Measurements from ENCODE around the gene RFESD. TPM values are rescaled to one million over a fixed set of nuclear protein-coding genes. Genes with fewer than 3 reads are reported as not detected.

RFESD gene
- total RNA-seq, 2 experiments from 2014 or later: 5.9 to 6.2 TPM

DNA sequence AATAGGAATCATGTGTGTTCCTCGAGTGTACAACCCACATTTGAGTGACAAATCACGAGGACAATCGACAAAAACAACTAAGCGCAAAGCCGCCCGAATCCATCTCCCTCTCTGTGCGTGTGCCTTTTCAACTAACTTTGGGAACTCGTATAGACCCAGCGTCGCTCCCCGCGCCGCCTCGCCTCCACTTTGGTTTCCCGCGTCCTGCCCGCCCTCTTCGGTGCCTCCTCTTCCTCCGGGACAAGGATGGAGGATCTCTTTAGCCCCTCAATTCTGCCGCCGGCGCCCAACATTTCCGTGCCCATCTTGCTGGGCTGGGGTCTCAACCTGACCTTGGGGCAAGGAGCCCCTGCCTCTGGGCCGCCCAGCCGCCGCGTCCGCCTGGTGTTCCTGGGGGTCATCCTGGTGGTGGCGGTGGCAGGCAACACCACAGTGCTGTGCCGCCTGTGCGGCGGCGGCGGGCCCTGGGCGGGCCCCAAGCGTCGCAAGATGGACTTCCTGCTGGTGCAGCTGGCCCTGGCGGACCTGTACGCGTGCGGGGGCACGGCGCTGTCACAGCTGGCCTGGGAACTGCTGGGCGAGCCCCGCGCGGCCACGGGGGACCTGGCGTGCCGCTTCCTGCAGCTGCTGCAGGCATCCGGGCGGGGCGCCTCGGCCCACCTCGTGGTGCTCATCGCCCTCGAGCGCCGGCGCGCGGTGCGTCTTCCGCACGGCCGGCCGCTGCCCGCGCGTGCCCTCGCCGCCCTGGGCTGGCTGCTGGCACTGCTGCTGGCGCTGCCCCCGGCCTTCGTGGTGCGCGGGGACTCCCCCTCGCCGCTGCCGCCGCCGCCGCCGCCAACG lies 26.3 kb upstream of the RFESD start, which contains the start of gene GPR150:
Gene GPR150 (plus strand): TSS at position 58 of the 840 bp plus-strand sequence. CDS start 189 bp downstream, at position 247.
- H3K27me3 Mint-ChIP-seq: peaks cover 8% of the 10 kb centered on the region
- ChIA-PET CTCF (interaction anchor here (0.6 to 3.7 kb wide), 3 partner anchors 11 to 121 kb away, joined by 3 to 18 read pairs (median 12); no protein-coding TSS in a partner anchor), POLR2A (interaction anchor here (1.0 kb wide), 1 partner anchor 12 kb away, joined by 3 read pairs; no protein-coding TSS in a partner anchor)
- peak within 1 kb of the TSS; percentile 78 for H3K4me3 Mint-ChIP-seq
- H3K27ac Mint-ChIP-seq: peak within 1 kb of the TSS; percentile 89
- H3K9me3 Mint-ChIP-seq: peaks cover 2% of the 10 kb centered on the region
- peak; percentile 64 for DNase-seq
- peaks cover 14% of the 10 kb centered on the region for H3K36me3 Mint-ChIP-seq (ENCODE audit: low read depth)
- peaks cover 43% of the 10 kb centered on the region for H3K4me1 Mint-ChIP-seq

DNA sequence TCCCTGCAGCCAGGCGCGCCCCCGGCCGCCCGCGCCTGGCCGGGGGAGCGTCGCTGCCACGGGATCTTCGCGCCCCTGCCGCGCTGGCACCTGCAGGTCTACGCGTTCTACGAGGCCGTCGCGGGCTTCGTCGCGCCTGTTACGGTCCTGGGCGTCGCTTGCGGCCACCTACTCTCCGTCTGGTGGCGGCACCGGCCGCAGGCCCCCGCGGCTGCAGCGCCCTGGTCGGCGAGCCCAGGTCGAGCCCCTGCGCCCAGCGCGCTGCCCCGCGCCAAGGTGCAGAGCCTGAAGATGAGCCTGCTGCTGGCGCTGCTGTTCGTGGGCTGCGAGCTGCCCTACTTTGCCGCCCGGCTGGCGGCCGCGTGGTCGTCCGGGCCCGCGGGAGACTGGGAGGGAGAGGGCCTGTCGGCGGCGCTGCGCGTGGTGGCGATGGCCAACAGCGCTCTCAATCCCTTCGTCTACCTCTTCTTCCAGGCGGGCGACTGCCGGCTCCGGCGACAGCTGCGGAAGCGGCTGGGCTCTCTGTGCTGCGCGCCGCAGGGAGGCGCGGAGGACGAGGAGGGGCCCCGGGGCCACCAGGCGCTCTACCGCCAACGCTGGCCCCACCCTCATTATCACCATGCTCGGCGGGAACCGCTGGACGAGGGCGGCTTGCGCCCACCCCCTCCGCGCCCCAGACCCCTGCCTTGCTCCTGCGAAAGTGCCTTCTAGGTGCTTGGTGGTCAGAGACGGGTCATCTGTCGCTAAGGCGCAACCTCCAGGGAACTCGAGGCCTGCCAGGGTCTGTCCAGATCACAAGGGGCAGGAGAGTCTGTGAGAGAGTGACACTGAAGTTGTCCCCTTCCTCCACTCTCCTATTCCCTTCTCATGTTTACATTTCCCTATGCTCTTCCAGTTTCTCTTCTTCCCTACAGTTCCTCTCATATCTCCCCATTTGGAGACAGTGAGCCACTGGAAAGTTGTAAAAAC lies 25.4 kb upstream of the RFESD start:
- H3K4me1 Mint-ChIP-seq: peaks cover 43% of the 10 kb centered on the region
- CTCF ChIA-PET: interaction anchor here (0.6 to 3.7 kb wide), 6 partner anchors 10 to 120 kb away, joined by 3 to 18 read pairs (median 4); partner anchors contain the start of genes ARSK and SKIC3
- peaks cover 9% of the 10 kb centered on the region for H3K27me3 Mint-ChIP-seq
- peak; percentile 34 for DNase-seq
- H3K9me3 Mint-ChIP-seq: peaks cover 2% of the 10 kb centered on the region
- peak overlapping the region; percentile 73 for H3K4me3 Mint-ChIP-seq
- H3K27ac Mint-ChIP-seq: peak overlapping the region; percentile 84
- POLR2A ChIA-PET: interaction anchor here (1.0 kb wide), 1 partner anchor 11 kb away, joined by 3 read pairs; no protein-coding TSS in a partner anchor
- peaks cover 14% of the 10 kb centered on the region for H3K36me3 Mint-ChIP-seq (ENCODE audit: low read depth)

DNA sequence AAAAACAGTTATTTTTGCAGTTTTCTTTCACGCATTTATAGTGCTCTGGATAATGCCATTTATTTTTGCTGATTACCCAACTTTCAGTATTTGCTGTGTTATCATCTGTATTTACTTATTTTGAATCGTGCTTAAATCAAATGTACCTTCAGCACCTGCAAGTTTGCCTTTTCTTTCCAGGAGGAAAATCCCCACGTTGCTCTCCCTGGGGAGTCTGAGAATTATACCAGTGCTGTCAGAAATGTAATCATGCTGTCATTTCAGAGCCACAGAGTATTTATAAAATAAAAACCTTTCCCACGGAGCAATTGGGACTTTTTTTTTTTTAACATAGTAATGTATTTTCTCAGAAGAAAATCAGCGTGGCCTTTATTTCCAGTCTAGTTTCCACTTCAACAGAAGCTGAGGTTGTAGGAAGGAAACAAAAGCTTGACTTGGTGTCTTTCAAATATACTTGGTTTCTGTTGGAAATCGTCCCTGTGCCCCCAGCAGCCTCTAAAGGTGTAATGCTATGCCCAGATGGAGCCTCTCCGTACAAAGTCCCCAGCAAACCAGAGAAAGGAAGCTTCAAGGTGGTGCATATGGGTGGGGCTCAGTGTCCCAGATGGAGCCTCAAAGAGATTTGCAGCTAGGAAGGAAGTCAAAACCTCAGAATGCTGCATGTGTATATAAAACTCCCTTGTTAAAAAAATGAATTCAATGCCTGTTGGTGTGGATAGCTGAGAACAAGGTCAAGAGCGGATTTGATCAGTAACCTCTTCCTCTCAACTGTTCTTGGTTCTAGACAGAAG lies 24.5 kb upstream of the RFESD start:
- peak; percentile 46 for DNase-seq
- Mint-ChIP-seq H3K4me3 (peak overlapping the region; percentile 73), H3K27me3 (peaks cover 10% of the 10 kb centered on the region), H3K9me3 (peaks cover 2% of the 10 kb centered on the region), H3K4me1 (peaks cover 43% of the 10 kb centered on the region), H3K27ac (peak overlapping the region; percentile 84), H3K36me3 (ENCODE audit: low read depth) (peaks cover 10% of the 10 kb centered on the region)
- CTCF ChIA-PET: interaction anchor here (0.7 to 3.7 kb wide), 7 partner anchors 9 to 67 kb away, joined by 3 to 18 read pairs (median 4); partner anchors contain the start of genes ARSK and SKIC3
- POLR2A ChIA-PET: interaction anchor here (1.4 kb wide), 1 partner anchor 10 kb away, joined by 4 read pairs; no protein-coding TSS in a partner anchor

DNA sequence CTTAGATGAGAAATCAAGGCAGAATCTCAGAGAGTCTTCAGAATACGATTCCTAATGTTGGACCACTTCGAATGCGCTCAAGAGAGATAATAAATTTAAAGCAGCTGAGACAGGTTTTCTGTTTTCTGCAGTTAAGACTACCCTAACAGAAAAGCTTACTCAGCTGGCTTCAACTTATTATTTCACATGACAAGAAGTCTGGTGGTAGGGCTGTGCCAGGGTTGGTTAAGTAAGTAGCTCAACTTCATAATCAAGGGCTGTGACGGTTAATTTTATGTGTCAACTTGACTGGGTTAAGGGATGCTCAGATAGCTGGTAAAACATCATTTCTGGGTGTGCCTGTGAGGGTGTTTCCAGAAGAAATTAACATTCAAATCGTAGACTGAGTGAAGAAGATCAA lies 22.9 kb upstream of the RFESD start:
- Mint-ChIP-seq H3K4me1 (peaks cover 37% of the 10 kb centered on the region), H3K4me3 (no peak overlapping the region)

DNA sequence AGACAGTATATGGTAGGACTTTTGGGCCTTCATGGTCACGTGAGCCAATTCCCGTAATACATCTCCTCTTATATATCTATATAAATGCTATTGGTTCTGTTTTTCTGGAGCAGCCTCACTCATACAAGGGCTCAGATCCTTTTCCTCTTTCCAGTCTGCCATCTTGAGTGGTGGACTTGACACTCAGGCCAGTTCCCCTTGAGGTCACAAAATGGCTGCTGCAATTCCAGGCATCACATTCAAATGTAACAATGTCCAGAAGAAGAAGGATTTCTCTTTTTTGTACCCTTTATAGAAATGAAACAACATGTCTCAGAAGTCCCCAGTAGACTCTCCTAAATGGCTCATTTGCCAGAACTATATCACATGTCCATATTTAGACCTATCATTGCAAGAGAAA lies 22.2 kb upstream of the RFESD start:
- Mint-ChIP-seq H3K4me1 (peaks cover 31% of the 10 kb centered on the region), H3K9me3 (peaks cover 2% of the 10 kb centered on the region), H3K27me3 (peaks cover 9% of the 10 kb centered on the region), H3K27ac (no peak overlapping the region), H3K36me3 (ENCODE audit: low read depth) (peaks cover 5% of the 10 kb centered on the region), H3K4me3 (no peak overlapping the region)
- ChIA-PET POLR2A (no interaction called here), CTCF (interaction anchor here (0.7 to 3.7 kb wide), 4 partner anchors 7 to 210 kb away, joined by 4 to 18 read pairs (median 4); no protein-coding TSS in a partner anchor)
- no peak for DNase-seq

More for the DNA sequence above, 22.9 kb upstream of the RFESD start:
- H3K9me3 Mint-ChIP-seq: peaks cover 2% of the 10 kb centered on the region
- peaks cover 10% of the 10 kb centered on the region for H3K27me3 Mint-ChIP-seq
- ChIA-PET CTCF (interaction anchor here (0.7 to 3.7 kb wide), 5 partner anchors 8 to 211 kb away, joined by 4 to 18 read pairs (median 5); no protein-coding TSS in a partner anchor), POLR2A (no interaction called here)
- DNase-seq: no peak
- peak overlapping the region; percentile 58 for H3K27ac Mint-ChIP-seq
- H3K36me3 Mint-ChIP-seq (ENCODE audit: low read depth): peaks cover 6% of the 10 kb centered on the region

DNA sequence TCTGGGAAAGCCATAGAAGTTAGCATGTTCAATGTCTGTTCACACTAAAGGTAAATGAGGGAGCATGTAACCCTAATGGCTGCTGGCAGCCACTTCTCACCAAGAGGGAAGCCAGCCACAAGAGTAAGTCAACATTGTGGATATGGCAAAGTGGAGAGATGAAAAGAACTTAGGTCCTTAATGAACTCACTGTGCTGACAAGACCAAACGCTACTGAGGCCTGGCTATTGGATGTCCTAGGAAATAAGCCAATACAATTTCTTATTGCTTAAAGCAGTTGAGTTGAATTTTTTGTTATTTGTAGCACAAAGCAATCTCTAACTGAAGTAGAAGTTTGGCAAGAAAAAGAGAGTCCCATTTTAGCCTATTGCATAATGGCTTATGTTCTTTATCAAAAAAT lies 19.9 kb upstream of the RFESD start:
- no peak for DNase-seq
- Mint-ChIP-seq H3K27me3 (peaks cover 2% of the 10 kb centered on the region), H3K27ac (no peak overlapping the region), H3K36me3 (ENCODE audit: low read depth) (peaks cover 4% of the 10 kb centered on the region), H3K4me3 (no peak overlapping the region), H3K9me3 (peaks cover 10% of the 10 kb centered on the region), H3K4me1 (peaks cover 26% of the 10 kb centered on the region)
- CTCF ChIA-PET: no interaction called here
- POLR2A ChIA-PET: no interaction called here

DNA sequence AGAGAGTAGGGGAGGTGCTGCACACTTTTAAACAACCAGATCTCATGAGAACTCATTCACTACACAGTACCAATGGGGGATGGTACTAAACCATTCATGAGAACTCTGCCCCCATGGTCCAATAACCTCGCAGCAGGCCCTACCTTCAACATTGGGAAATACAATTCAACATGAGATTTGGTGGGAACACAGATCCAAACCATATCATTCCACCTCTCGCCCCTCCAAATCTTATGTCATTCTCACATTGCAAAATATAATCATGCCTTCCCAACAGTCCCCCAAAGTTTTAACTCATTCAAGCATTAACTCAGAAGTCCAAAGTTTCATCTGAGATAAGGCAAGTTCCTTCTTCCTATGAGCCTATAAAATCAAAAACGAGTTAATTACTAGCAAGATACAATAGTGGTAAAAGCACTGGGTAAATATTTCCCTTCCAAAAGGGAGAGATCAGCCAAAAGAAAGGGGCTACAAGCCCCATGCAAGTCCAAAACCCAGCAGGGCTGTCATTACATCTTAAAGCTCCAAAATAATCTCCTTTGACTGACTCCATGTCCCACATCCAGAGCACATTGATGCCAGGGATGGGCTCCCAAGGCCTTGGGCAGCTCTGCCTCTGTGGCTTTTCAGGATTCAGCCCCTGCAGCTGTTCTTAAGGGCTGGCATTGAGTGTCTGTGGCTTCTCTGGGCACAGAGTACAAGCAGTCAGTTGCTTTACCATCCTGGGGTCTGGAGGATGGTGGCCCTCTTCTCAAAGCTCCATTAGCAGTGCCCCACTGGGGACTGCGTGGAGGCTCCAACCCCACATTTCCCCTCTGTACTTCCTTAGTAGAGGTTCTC lies 18.4 kb upstream of the RFESD start:
- Mint-ChIP-seq H3K4me1 (peaks cover 24% of the 10 kb centered on the region), H3K36me3 (ENCODE audit: low read depth) (peaks cover 12% of the 10 kb centered on the region), H3K4me3 (no peak overlapping the region), H3K9me3 (peaks cover 17% of the 10 kb centered on the region), H3K27ac (no peak overlapping the region), H3K27me3 (peaks cover 2% of the 10 kb centered on the region)
- ChIA-PET POLR2A (no interaction called here), CTCF (no interaction called here)
- DNase-seq: no peak

DNA sequence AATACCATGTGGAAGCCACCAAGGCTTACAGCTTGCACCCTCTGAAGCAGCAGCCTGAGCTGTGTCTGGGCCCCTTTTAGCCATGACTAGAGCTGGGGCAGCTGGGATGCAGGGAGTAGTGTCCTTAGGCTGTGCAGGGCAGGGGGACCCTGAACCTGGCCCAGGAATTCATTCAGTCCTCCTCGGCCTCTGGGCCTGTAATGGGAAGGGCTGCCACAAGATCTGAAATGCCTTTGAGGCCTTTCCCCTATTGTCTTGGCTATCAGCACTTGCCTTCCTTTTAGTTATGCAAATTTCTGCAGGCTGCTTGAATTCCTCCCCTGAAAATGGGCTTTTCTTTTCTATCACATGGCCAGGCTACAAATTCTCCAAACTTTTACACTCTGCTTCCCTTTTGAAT lies 17.6 kb upstream of the RFESD start:
- Mint-ChIP-seq H3K4me1 (peaks cover 20% of the 10 kb centered on the region), H3K36me3 (ENCODE audit: low read depth) (peaks cover 14% of the 10 kb centered on the region), H3K27me3 (peaks cover 2% of the 10 kb centered on the region), H3K4me3 (no peak overlapping the region), H3K27ac (no peak overlapping the region), H3K9me3 (peaks cover 18% of the 10 kb centered on the region)
- POLR2A ChIA-PET: no interaction called here
- no peak for DNase-seq
- CTCF ChIA-PET: no interaction called here

DNA sequence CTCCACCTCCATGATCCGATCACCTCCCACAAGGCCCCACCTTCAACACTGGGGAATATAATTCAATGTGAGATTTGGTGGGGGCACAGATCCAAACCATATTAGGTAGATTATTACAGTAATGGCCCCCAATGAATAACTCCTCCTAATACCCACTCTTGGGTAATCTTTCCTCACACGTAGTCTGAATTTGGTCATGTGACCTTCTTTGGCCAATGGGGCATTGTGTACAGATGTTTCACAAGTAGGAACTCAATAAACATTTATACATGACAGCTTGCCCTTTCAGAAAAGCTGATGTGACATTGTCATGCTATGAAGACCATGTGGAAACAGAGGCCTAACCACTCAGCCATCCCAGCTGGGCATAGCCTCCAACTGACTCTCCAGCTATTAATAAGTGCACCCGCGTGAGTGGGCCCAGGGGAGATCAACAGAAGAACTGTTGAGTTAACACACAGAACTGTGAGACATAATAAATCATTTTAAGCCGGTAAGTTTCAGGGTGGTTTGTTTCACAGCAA lies 16.1 kb upstream of the RFESD start:
- H3K4me3 Mint-ChIP-seq: no peak overlapping the region
- peaks cover 18% of the 10 kb centered on the region for H3K9me3 Mint-ChIP-seq
- H3K36me3 Mint-ChIP-seq (ENCODE audit: low read depth): peaks cover 14% of the 10 kb centered on the region
- no peak overlapping the region for H3K27ac Mint-ChIP-seq
- no peak for DNase-seq
- ChIA-PET POLR2A (no interaction called here), CTCF (interaction anchor here (0.9 to 2.7 kb wide), 3 partner anchors 8 to 320 kb away, joined by 3 to 18 read pairs (median 3); partner anchors contain the start of gene RFESD)
- H3K4me1 Mint-ChIP-seq: peaks cover 20% of the 10 kb centered on the region
- peaks cover 2% of the 10 kb centered on the region for H3K27me3 Mint-ChIP-seq

DNA sequence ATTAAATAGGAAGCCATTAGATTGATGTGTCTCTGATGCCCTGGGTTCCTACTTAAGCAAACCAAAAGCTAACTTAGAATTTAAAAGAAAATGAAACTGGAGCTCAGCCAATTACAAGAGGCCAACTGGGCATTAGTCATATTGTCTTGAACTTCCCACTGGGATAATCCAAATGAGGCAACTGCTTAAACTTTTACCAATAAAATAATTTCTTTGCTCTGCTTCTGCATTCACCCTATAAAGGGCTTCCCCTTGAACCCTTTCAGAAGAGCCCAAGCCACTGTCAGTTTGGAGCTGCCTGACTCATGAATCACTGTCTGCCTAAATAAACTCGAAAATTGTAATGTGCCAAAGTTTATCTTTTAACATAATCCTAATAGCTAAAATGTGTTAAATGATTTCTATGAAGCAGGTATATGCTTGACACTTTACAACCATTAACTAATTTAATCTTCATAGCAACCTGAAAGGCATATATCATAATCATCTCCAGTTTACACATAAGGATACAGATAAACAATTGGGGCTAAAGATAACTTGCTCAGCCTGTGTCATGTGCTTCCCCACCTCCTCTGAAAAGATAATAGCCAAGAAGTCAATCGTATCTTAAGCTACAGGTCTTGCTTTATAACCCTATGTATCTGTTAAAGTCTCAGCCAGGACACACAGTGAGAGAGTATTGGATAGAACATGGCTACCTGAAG lies 15.2 kb upstream of the RFESD start:
- Mint-ChIP-seq H3K4me3 (no peak overlapping the region), H3K4me1 (peaks cover 20% of the 10 kb centered on the region), H3K27ac (peak overlapping the region; percentile 96), H3K27me3 (peaks cover 3% of the 10 kb centered on the region), H3K9me3 (peaks cover 18% of the 10 kb centered on the region), H3K36me3 (ENCODE audit: low read depth) (peaks cover 14% of the 10 kb centered on the region)
- ChIA-PET CTCF (interaction anchor here (0.9 to 2.7 kb wide), 7 partner anchors 9 to 319 kb away, joined by 3 to 18 read pairs (median 7); partner anchors contain the start of gene RFESD), POLR2A (interaction anchor here (0.9 to 1.8 kb wide), 2 partner anchors 9 to 10 kb away, joined by 3 to 4 read pairs; no protein-coding TSS in a partner anchor)
- no peak for DNase-seq

Measured in activated CD4-positive, alpha-beta T cell treated with anti-CD3 and anti-CD28 coated beads, Interleukin-2, amount 10 ng/mL, durations not matched to agents 7 days and 5 days (primary cell).